GM12878 (cell line): ENCODE data around the gene MYH7. TPM values are rescaled to one million over a fixed set of nuclear protein-coding genes. Genes with fewer than 3 reads are reported as not detected.

Source experiments
- ATAC-seq: fragments of 200-7000 bp; cut with Tn5 transposase; 3 replicates; pipeline ENCODE4 v1.9.1; 2020; ENCODE audit warnings: mild to moderate bottlenecking, moderate library complexity
- BruUV-seq: library from RNA; stranded (reverse); fragments of 400-500 nt; replicated peaks from 2 replicates; lab custom pipeline; 2021; lab: Mats Ljungman, UMichigan
- CTCF ChIA-PET: fragments of 300-600 bp; sonication (Branson Sonifier 250); formaldehyde crosslinking; extraction: SDS; loops from one replicate; lab custom pipeline; 2021; ENCODE audit warnings: inconsistent platforms; lab: Yijun Ruan, JAX
- POLR2A ChIA-PET: fragments of 350-600 bp; formaldehyde crosslinking; extraction: SDS; loops from one replicate; lab custom pipeline; 2021; ENCODE audit warnings: inconsistent platforms; lab: Charles Lee
- RAD21 ChIA-PET: fragments of 300-600 bp; sonication (Branson Sonifier 250); formaldehyde crosslinking; loops from one replicate; lab custom pipeline; 2023; ENCODE audit warnings: antibody characterized with exemption; ENCODE audit not compliant: unreplicated experiment; lab: Charles Lee
- SMC1A ChIA-PET: fragments of 300-600 bp; sonication (Branson Sonifier 250); formaldehyde crosslinking; loops from one replicate; lab custom pipeline; 2023; ENCODE audit not compliant: unreplicated experiment, uncharacterized antibody; lab: Charles Lee
- DNase-seq: peaks from one replicate; pipeline ENCODE4 v3.0.0-alpha.2; 2011; ENCODE audit warnings: low read depth, low spot score
- FAIRE-seq: peaks from 3 replicates; lab custom pipeline; 2011; peaks lifted over from hg19 to GRCh38; lab: Jason Lieb, UNC
- H2AFZ ChIP-seq: 2 replicates; pipeline ENCODE4 v1.6.0; 2011; ENCODE audit warnings: low read depth, low read length, control low read depth; ENCODE audit not compliant: control insufficient read depth
- H3K27ac ChIP-seq: 2 replicates; pipeline ENCODE4 v1.5.1; 2011; ENCODE audit warnings: control low read depth; ENCODE audit not compliant: control insufficient read depth, insufficient read depth
- H3K27me3 ChIP-seq, 2 experiments: replicated peaks in 1 of 2; 2 replicates each; pipeline versions ENCODE4 v1.6.0 to v1.6.1; 2011; ENCODE audit warnings: low read length in 1 of 2; ENCODE audit not compliant: control insufficient read depth in 2 of 2, insufficient read depth in 2 of 2
- H3K36me3 ChIP-seq, 2 experiments: 2 replicates each; pipeline ENCODE4 v1.5.1; 2011; ENCODE audit warnings: low read length in 1 of 2; ENCODE audit not compliant: control insufficient read depth in 2 of 2, insufficient read depth in 2 of 2
- H3K4me1 ChIP-seq: 2 replicates; pipeline ENCODE4 v1.6.1; 2011; ENCODE audit warnings: mild to moderate bottlenecking, low read length, moderate library complexity, mixed read lengths; ENCODE audit not compliant: control insufficient read depth, insufficient read depth
- H3K4me2 ChIP-seq: 2 replicates; pipeline ENCODE4 v1.6.0; 2011; ENCODE audit warnings: control low read depth; ENCODE audit not compliant: control insufficient read depth, insufficient read depth
- H3K4me3 ChIP-seq: fragments of 200-600 bp; sonication (generic); 2 replicates; pipeline ENCODE4 v1.5.1; 2016
- H3K79me2 ChIP-seq: 2 replicates; pipeline ENCODE4 v1.6.0; 2011; ENCODE audit warnings: low read length; ENCODE audit not compliant: control insufficient read depth, insufficient read depth
- H3K9ac ChIP-seq: 2 replicates; pipeline ENCODE4 v1.8.0; 2011; ENCODE audit warnings: low read length, control low read depth, mixed read lengths; ENCODE audit not compliant: control insufficient read depth, insufficient read depth
- H3K9me3 ChIP-seq: replicated peaks from 3 replicates; pipeline ENCODE4 v1.5.1; 2011; ENCODE audit warnings: mild to moderate bottlenecking, low read length; ENCODE audit not compliant: control insufficient read depth, insufficient read depth
- H4K20me1 ChIP-seq: 2 replicates; pipeline ENCODE4 v1.6.0; 2011; ENCODE audit not compliant: control insufficient read depth, insufficient read depth
- CEBPB ChIP-seq, 2 experiments: fragments of 150-350 bp in 1 of 2; IDR thresholded peaks; 2 replicates each; pipeline ENCODE4 v1.6.1; 2012 to 2014; ENCODE audit warnings: low read depth in 2 of 2, low read length in 2 of 2, borderline replicate concordance in 1 of 2, inconsistent platforms in 1 of 2
- IKZF1 ChIP-seq: fragments of 450-650 bp; conservative IDR thresholded peaks from 2 replicates; pipeline ENCODE4 v1.6.1; 2017; ENCODE audit warnings: antibody characterized with exemption, mild to moderate bottlenecking
- KAT2A ChIP-seq: conservative IDR thresholded peaks from 2 replicates; pipeline ENCODE4 v1.6.1; 2011; ENCODE audit warnings: low read depth, low read length; ENCODE audit not compliant: control insufficient read depth
- MTA3 ChIP-seq: IDR thresholded peaks from 2 replicates; pipeline ENCODE4 v1.6.1; 2012; ENCODE audit warnings: low read length, inconsistent platforms, borderline replicate concordance
- PAX5 ChIP-seq: IDR thresholded peaks from 2 replicates; pipeline ENCODE4 v1.6.1; 2011; ENCODE audit warnings: low read depth, low read length, borderline replicate concordance
- SREBF1 ChIP-seq: IDR thresholded peaks from 2 replicates; pipeline ENCODE4 v1.6.1; 2012; ENCODE audit warnings: mild to moderate bottlenecking, low read length
- TAF1 ChIP-seq: IDR thresholded peaks from 2 replicates; pipeline ENCODE4 v1.6.1; 2011; ENCODE audit warnings: mild to moderate bottlenecking, low read depth, low read length, borderline replicate concordance
- WRNIP1 ChIP-seq: IDR thresholded peaks from 2 replicates; pipeline ENCODE4 v1.6.1; 2011; ENCODE audit warnings: low read depth, low read length, improper control_type of control experiment, borderline replicate concordance
- ZNF207 ChIP-seq: fragments of 450-650 bp; IDR thresholded peaks from 2 replicates; pipeline ENCODE4 v1.6.1; 2014; ENCODE audit warnings: antibody characterized with exemption, mild to moderate bottlenecking, borderline replicate concordance
- WGBS: methylation state at CpG from one replicate; pipeline ENCODE4 v1.1.6; 2016; ENCODE audit warnings: low lambda C conversion rate; ENCODE audit not compliant: insufficient replicate concordance, insufficient coverage; ENCODE audit errors: missing lambda C conversion rate; 5-methylcytosine and 5-hydroxymethylcytosine counted together
- in situ Hi-C: fragments of 300-500 bp; cut with MboI; formaldehyde crosslinking; loops from 9 replicates; pipeline ENCODE4 v1.14.3; 2018; ENCODE audit warnings: mixed read lengths
- intact Hi-C: fragments of 100-400 bp; cut with micrococcal nuclease; formaldehyde crosslinking; loops from one replicate; pipeline ENCODE4 v1.14.2; 2022; ENCODE audit not compliant: unreplicated experiment
- polyA plus RNA-seq, 11 experiments: library from polyadenylated mRNA; depleted of rRNA in 4 of 11; unstranded in 6 of 11; stranded (reverse) in 5 of 11; fragments of >200 nt; fragmentation: Nextera tagmentation in 4 of 11; fragmentation: Illumina TruSeq in 1 of 11; extraction: Ambion mirVana in 4 of 11; extraction: Trizol in 1 of 11; gene quantifications; 1 replicate in 1 of 11; 2 replicates in 10 of 11; pipeline versions ENCODE4 v1.2.1 to v1.2.3, GENCODE V29; 2011 to 2016; ENCODE audit warnings: inconsistent platforms in 2 of 11, missing spikeins in 2 of 11, low read depth in 1 of 11
- total RNA-seq, 4 experiments: library from RNA; depleted of rRNA in 3 of 4; stranded (reverse); fragments of >200 nt in 3 of 4; fragmentation: Illumina TruSeq in 1 of 4; extraction: Trizol in 1 of 4; gene quantifications; 2 replicates each; pipeline versions ENCODE4 v1.2.1 to v1.2.3, GENCODE V29; 2013 to 2021
- TF ChIP-seq, protein P1 (sequence below): IDR thresholded peaks from 2 replicates; pipeline ENCODE4 v1.6.1; 2011; ENCODE audit warnings: low read depth, mild to moderate bottlenecking, low read length, moderate library complexity, borderline replicate concordance; ENCODE audit errors: extremely low read depth
- TF ChIP-seq, protein P2 (sequence below): fragments of 150-350 bp; IDR thresholded peaks from 2 replicates; pipeline ENCODE4 v1.6.1; 2014; ENCODE audit warnings: mild to moderate bottlenecking, low read depth, low read length
- TF ChIP-seq, protein P3 (sequence below): fragments of 450-650 bp; IDR thresholded peaks from 2 replicates; pipeline ENCODE4 v1.6.1; 2018; ENCODE audit warnings: mild to moderate bottlenecking, low read depth, moderate library complexity; ENCODE audit not compliant: partially characterized antibody

The MYH7 gene
- total and polyA plus RNA-seq, 10 of the 15 experiments (the other 5 are each of a cell fraction or from before 2014, with no cell fraction given), result 0.04 to 0.10 (median 0.05) TPM; not detected in 4

DNA sequence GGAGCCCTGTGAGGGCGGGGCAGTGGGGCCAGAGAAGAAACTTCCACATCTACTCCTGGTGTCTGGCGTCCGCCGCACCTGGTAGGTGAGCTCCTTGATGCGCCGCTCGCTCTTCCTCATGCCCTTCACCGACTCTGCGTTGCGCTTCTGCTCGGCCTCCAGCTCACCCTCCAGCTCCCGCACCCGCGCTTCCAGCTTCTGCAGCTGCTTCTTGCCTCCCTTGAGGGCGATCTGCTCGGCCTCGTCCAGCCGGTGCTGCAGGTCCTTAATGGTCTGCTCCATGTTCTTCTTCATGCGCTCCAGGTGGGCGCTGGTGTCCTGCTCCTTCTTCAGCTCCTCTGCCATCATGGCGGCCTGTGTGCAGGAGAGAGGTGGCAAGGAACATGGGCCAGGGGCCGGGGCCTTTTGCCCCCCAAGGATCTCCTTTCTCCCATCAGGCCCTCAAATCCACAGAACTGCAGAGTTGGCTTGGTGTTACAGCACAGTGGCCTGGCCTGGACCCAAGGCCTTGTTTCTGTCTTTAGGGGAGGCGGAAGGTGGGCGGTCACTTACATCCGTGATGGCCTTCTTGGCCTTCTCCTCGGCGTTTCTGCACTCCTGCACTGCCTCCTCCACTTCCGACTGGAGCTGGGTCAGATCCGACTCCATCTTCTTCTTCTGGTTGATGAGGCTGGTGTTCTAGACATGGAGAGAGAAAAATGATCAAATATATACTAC lies 50.9 kb downstream of the MYH7 start:
- FAIRE-seq, result no peak
- SMC1A ChIA-PET, result no interaction called here

DNA sequence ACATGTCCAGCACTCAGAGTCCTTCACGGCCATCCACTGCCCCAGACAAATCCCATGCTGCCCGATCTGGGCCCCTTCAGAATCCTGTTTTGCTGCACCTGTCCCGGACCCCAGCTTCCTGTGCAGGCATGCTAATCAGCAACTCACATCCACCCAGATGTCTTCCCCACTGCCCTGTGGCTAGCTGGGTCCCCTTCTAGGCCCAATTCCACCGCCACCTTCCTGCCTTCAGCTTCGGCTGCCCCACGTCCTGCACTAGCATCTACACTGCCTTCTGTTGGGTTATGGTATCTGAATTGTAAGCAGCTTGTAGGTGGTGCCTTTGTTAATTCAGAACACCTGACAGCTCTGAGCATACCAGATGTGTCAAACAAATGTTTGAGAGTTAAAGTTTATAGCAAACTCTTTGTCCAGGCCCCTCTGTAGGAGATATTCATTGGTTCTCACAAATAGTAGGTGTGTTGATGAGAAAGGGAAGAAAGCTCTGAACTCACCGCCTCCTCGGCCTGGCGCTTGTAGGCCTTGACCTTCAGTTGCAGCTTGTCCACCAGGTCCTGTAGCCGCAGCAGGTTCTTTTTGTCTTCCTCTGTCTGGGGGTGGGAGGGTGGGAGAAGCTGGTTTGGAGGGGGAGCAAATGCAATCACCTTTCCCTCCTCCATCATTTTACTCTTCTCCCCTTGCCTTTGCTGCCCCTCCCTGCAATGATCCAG lies 52.6 kb downstream of the MYH7 start:
- RAD21 ChIA-PET, result interaction anchor here (1.2 kb wide), 1 partner anchor 262 kb away, joined by 3 read pairs; no protein-coding TSS in a partner anchor
- TF ChIP-seq, protein P1, sequence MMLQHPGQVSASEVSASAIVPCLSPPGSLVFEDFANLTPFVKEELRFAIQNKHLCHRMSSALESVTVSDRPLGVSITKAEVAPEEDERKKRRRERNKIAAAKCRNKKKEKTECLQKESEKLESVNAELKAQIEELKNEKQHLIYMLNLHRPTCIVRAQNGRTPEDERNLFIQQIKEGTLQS, result no peak
- no peak for TF ChIP-seq WRNIP1
- TF ChIP-seq IKZF1, result no peak
- TF ChIP-seq, protein P2, sequence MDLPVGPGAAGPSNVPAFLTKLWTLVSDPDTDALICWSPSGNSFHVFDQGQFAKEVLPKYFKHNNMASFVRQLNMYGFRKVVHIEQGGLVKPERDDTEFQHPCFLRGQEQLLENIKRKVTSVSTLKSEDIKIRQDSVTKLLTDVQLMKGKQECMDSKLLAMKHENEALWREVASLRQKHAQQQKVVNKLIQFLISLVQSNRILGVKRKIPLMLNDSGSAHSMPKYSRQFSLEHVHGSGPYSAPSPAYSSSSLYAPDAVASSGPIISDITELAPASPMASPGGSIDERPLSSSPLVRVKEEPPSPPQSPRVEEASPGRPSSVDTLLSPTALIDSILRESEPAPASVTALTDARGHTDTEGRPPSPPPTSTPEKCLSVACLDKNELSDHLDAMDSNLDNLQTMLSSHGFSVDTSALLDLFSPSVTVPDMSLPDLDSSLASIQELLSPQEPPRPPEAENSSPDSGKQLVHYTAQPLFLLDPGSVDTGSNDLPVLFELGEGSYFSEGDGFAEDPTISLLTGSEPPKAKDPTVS, result no peak
- TF ChIP-seq, protein P3, sequence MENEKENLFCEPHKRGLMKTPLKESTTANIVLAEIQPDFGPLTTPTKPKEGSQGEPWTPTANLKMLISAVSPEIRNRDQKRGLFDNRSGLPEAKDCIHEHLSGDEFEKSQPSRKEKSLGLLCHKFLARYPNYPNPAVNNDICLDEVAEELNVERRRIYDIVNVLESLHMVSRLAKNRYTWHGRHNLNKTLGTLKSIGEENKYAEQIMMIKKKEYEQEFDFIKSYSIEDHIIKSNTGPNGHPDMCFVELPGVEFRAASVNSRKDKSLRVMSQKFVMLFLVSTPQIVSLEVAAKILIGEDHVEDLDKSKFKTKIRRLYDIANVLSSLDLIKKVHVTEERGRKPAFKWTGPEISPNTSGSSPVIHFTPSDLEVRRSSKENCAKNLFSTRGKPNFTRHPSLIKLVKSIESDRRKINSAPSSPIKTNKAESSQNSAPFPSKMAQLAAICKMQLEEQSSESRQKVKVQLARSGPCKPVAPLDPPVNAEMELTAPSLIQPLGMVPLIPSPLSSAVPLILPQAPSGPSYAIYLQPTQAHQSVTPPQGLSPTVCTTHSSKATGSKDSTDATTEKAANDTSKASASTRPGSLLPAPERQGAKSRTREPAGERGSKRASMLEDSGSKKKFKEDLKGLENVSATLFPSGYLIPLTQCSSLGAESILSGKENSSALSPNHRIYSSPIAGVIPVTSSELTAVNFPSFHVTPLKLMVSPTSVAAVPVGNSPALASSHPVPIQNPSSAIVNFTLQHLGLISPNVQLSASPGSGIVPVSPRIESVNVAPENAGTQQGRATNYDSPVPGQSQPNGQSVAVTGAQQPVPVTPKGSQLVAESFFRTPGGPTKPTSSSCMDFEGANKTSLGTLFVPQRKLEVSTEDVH, result no peak
- no peak for TF ChIP-seq KAT2A

More for the DNA sequence above, 50.9 kb downstream of the MYH7 start:
- Histone ChIP-seq H3K27me3 (no peaks in the 10 kb centered on the region; a peak in 2 of 4 replicates), H3K4me2 (no peak overlapping the region), H3K9me3 (no peaks in the 10 kb centered on the region), H3K4me1 (no peaks in the 10 kb centered on the region), H3K27ac (no peak overlapping the region), H4K20me1 (no peaks in the 10 kb centered on the region), H3K36me3 (no peaks in the 10 kb centered on the region), H3K9ac (no peak overlapping the region), H2AFZ (no peak overlapping the region), H3K4me3 (no peak overlapping the region), H3K79me2 (no peaks in the 10 kb centered on the region)
- TF ChIP-seq TAF1 (no peak), SREBF1 (no peak), ZNF207 (no peak), PAX5 (no peak), KAT2A (no peak), MTA3 (no peak), CEBPB (IDR thresholded peaks at IDR 0.05; ENCODE audit: borderline replicate concordance in 1 of 2, low read depth in 2 of 2, low read length in 2 of 2) (no peak)
- intact Hi-C loops (no loop called here), in situ Hi-C loops (loop anchor here (5.0 kb wide), 1 partner anchor 122 kb away; no protein-coding TSS in a partner anchor)
- BruUV-seq, result no TSS peak
- DNase-seq (no peak), ATAC-seq (no peak)
- POLR2A ChIA-PET, result no interaction called here
- 50% methylated on average over 29 of the region's 29 CpGs for WGBS
- CTCF ChIA-PET, result no interaction called here
- RAD21 ChIA-PET, result no interaction called here

More for the DNA sequence above, 52.6 kb downstream of the MYH7 start:
- H3K27ac ChIP-seq, result no peak overlapping the region
- H3K4me1 ChIP-seq, result no peaks in the 10 kb centered on the region
- no peaks in the 10 kb centered on the region for H3K79me2 ChIP-seq
- DNase-seq (no peak), ATAC-seq (no peak), FAIRE-seq (no peak)
- no peak overlapping the region for H3K9ac ChIP-seq
- H3K27me3 ChIP-seq, result no peaks in the 10 kb centered on the region
- no TSS peak for BruUV-seq
- POLR2A ChIA-PET, result no interaction called here
- H4K20me1 ChIP-seq, result no peaks in the 10 kb centered on the region
- H2AFZ ChIP-seq, result no peak overlapping the region
- WGBS, result 30% methylated on average over 10 of the region's 10 CpGs
- H3K4me3 ChIP-seq, result no peak overlapping the region
- in situ Hi-C loops (loop anchor here (5.0 kb wide), 1 partner anchor 121 kb away; no protein-coding TSS in a partner anchor), intact Hi-C loops (no loop called here)
- CTCF ChIA-PET, result interaction anchor here (0.7 to 1.8 kb wide), 5 partner anchors 9 to 262 kb away, joined by 3 to 6 read pairs (median 4); no protein-coding TSS in a partner anchor
- no peaks in the 10 kb centered on the region for H3K36me3 ChIP-seq
- no peak overlapping the region for H3K4me2 ChIP-seq
- H3K9me3 ChIP-seq, result no peaks in the 10 kb centered on the region
- SMC1A ChIA-PET, result interaction anchor here (1.2 kb wide), 1 partner anchor 263 kb away, joined by 3 read pairs; no protein-coding TSS in a partner anchor
